Measurements from ENCODE around the gene RBKS. TPM values are rescaled to one million over a fixed set of nuclear protein-coding genes. Genes with fewer than 3 reads are reported as not detected.
"Not testable (repeated sequence)": the region's sequence is repeated elsewhere in the genome, so short reads cannot be mapped to it uniquely, and the experiment has no call there.

The RBKS gene
- total RNA-seq, 2 experiments from 2014 or later, result 7.2 to 8.9 TPM

- Mint-ChIP-seq H3K36me3 (ENCODE audit: low read depth) (peaks cover 25% of the 10 kb centered on the region), H3K27ac (peak overlapping the region; percentile 98), H3K4me3 (peak overlapping the region; percentile 95), H3K4me1 (ENCODE audit: low read depth) (peaks cover 32% of the 10 kb centered on the region), H3K27me3 (peaks cover 2% of the 10 kb centered on the region), H3K9me3 (no peaks in the 10 kb centered on the region)
- DNase-seq (no peak), ATAC-seq (peak; percentile 11)
- POLR2A ChIA-PET, result no interaction called here
- no peak for TF ChIP-seq CTCF (IDR thresholded peaks at IDR 0.05)
- intact Hi-C loops (cut with micrococcal nuclease), result loop anchor here (5.0 kb wide), 1 partner anchor 276 kb away; no protein-coding TSS in a partner anchor
- CTCF ChIA-PET, result interaction anchor here (2.4 kb wide), 1 partner anchor 47 kb away, joined by 12 read pairs; no protein-coding TSS in a partner anchor
Observed at GRCh38 chr2:27771202-27771547, 119.0 kb downstream of the RBKS start.

- POLR2A ChIA-PET, result no interaction called here
Observed at GRCh38 chr2:27766287-27766661, 123.9 kb downstream of the RBKS start.

GRCh38 chr2:27765621-27766286 is 124.4 kb downstream of the RBKS start:
- Mint-ChIP-seq H3K27ac (peak overlapping the region; percentile 63), H3K27me3 (peaks cover 2% of the 10 kb centered on the region), H3K4me1 (ENCODE audit: low read depth) (peaks cover 10% of the 10 kb centered on the region), H3K4me3 (peak overlapping the region; percentile 29), H3K36me3 (ENCODE audit: low read depth) (no peaks in the 10 kb centered on the region), H3K9me3 (no peaks in the 10 kb centered on the region)
- ChIA-PET POLR2A (no interaction called here), CTCF (interaction anchor here (3.0 kb wide), 1 partner anchor 11 kb away, joined by 10 read pairs; no protein-coding TSS in a partner anchor)
- intact Hi-C loops (cut with micrococcal nuclease), result no loop called here
- no peak for TF ChIP-seq CTCF (IDR thresholded peaks at IDR 0.05)
- peak; percentile 46 for DNase-seq
- ATAC-seq, result peak; percentile 45

More at GRCh38 chr2:27766287-27766661, 123.9 kb downstream of the RBKS start:
- CTCF ChIA-PET, result no interaction called here
- intact Hi-C loops (cut with micrococcal nuclease), result no loop called here
- TF ChIP-seq CTCF (IDR thresholded peaks at IDR 0.05), result no peak
- H3K27ac Mint-ChIP-seq, result peak overlapping the region; percentile 63
- ATAC-seq (no peak), DNase-seq (no peak)
- H3K4me1 Mint-ChIP-seq (ENCODE audit: low read depth), result peaks cover 14% of the 10 kb centered on the region
- H3K36me3 Mint-ChIP-seq (ENCODE audit: low read depth), result no peaks in the 10 kb centered on the region
- H3K27me3 Mint-ChIP-seq, result peaks cover 2% of the 10 kb centered on the region
- peak overlapping the region; percentile 29 for H3K4me3 Mint-ChIP-seq
- no peaks in the 10 kb centered on the region for H3K9me3 Mint-ChIP-seq

- intact Hi-C loops (cut with micrococcal nuclease); H3K4me1 Mint-ChIP-seq (ENCODE audit: low read depth); H3K9me3 Mint-ChIP-seq; H3K27ac Mint-ChIP-seq; H3K4me3 Mint-ChIP-seq; ATAC-seq; H3K36me3 Mint-ChIP-seq (ENCODE audit: low read depth); DNase-seq; H3K27me3 Mint-ChIP-seq: not testable (repeated sequence)
- ChIA-PET CTCF (interaction anchor here (3.0 kb wide), 1 partner anchor 10 kb away, joined by 10 read pairs; no protein-coding TSS in a partner anchor), POLR2A (interaction anchor here (0.7 kb wide), 1 partner anchor 34 kb away, joined by 3 read pairs; no protein-coding TSS in a partner anchor)
Observed at GRCh38 chr2:27764526-27764925, 125.7 kb downstream of the RBKS start.

GRCh38 chr2:27763907-27764267 is 126.3 kb downstream of the RBKS start:
- Mint-ChIP-seq H3K9me3 (no peaks in the 10 kb centered on the region), H3K4me3 (no peak overlapping the region), H3K4me1 (ENCODE audit: low read depth) (peaks cover 9% of the 10 kb centered on the region), H3K27ac (no peak overlapping the region), H3K36me3 (ENCODE audit: low read depth) (no peaks in the 10 kb centered on the region), H3K27me3 (peaks cover 2% of the 10 kb centered on the region)
- intact Hi-C loops (cut with micrococcal nuclease), result no loop called here
- POLR2A ChIA-PET, result interaction anchor here (0.7 kb wide), 1 partner anchor 34 kb away, joined by 3 read pairs; no protein-coding TSS in a partner anchor
- CTCF ChIA-PET, result interaction anchor here (3.0 kb wide), 1 partner anchor 9 kb away, joined by 10 read pairs; no protein-coding TSS in a partner anchor
- TF ChIP-seq CTCF (IDR thresholded peaks at IDR 0.05), result no peak
- no peak for DNase-seq
- ATAC-seq, result no peak

Data from activated CD8-positive, alpha-beta T cell treated with anti-CD3 and anti-CD28 coated beads for 36 hours (primary cell).